ENCODE data around the gene IRF2BP2.

The IRF2BP2 gene

GRCh38 chr1:234582681-234583301 is 27.2 kb downstream of the IRF2BP2 start:
- DNase-seq = no peak

- no peak for DNase-seq
Observed at GRCh38 chr1:234582186-234582585, 27.8 kb downstream of the IRF2BP2 start.

GRCh38 chr1:234581063-234581714 is 28.8 kb downstream of the IRF2BP2 start:
- no peak for DNase-seq

GRCh38 chr1:234579967-234580366 is 30.0 kb downstream of the IRF2BP2 start:
- peak; percentile 32 for DNase-seq

GRCh38 chr1:234578735-234579134 is 31.2 kb downstream of the IRF2BP2 start:
- no peak for DNase-seq

- no peak for DNase-seq
Observed at GRCh38 chr1:234578087-234578486, 31.9 kb downstream of the IRF2BP2 start.

- DNase-seq = no peak
Observed at GRCh38 chr1:234573711-234574299, 36.2 kb downstream of the IRF2BP2 start.

- DNase-seq = no peak
Observed at GRCh38 chr1:234572966-234573365, 37.0 kb downstream of the IRF2BP2 start.

GRCh38 chr1:234571702-234572101 is 38.3 kb downstream of the IRF2BP2 start:
- no peak for DNase-seq

- no peak for DNase-seq
Observed at GRCh38 chr1:234570329-234571120, 39.5 kb downstream of the IRF2BP2 start.

GRCh38 chr1:234568345-234568744 is 41.6 kb downstream of the IRF2BP2 start:
- DNase-seq = no peak

GRCh38 chr1:234565132-234565531 is 44.8 kb downstream of the IRF2BP2 start:
- peak; percentile 20 for DNase-seq

GRCh38 chr1:234564035-234565029 is 45.6 kb downstream of the IRF2BP2 start:
- DNase-seq = no peak

GRCh38 chr1:234562334-234562733 is 47.6 kb downstream of the IRF2BP2 start:
- peak; percentile 56 for DNase-seq

- DNase-seq = no peak
Observed at GRCh38 chr1:234561319-234561718, 48.7 kb downstream of the IRF2BP2 start.

GRCh38 chr1:234559902-234560676 is 49.9 kb downstream of the IRF2BP2 start:
- no peak for DNase-seq

- DNase-seq = no peak
Observed at GRCh38 chr1:234559152-234559901, 50.7 kb downstream of the IRF2BP2 start.

GRCh38 chr1:234558330-234558836 is 51.6 kb downstream of the IRF2BP2 start:
- no peak for DNase-seq

- DNase-seq = no peak
Observed at GRCh38 chr1:234556245-234556943, 53.6 kb downstream of the IRF2BP2 start.
